Adrenal gland (tissue), 12 donors: ENCODE results near the gene IMP4. TPM values are rescaled to one million over a fixed set of nuclear protein-coding genes. Genes with fewer than 3 reads are reported as not detected.
A peak's percentile ranks its signal among the peaks of the same experiment; 100 is the strongest.

Source experiments
- DNase-seq, 7 donors: peaks; one replicate each; pipeline ENCODE4 v3.0.0-alpha.2; 2019 to 2020
- H3K27ac ChIP-seq, 5 donors: fragments of 200-600 bp; sonication (generic) in 4 of 5; 1 replicate in 3 of 5; 2 replicates in 2 of 5; pipeline versions ENCODE4 v1.5.1 to v1.8.0; 2016 to 2020; ENCODE audit warnings: mild to moderate bottlenecking in 1 of 5
- H3K27me3 ChIP-seq: fragments of 200-600 bp; 2 replicates; pipeline ENCODE4 v1.8.0; 2021
- H3K36me3 ChIP-seq, 2 donors: fragments of 200-600 bp; replicated peaks in 1 of 2; 1 replicate in 1 of 2; 2 replicates in 1 of 2; pipeline versions ENCODE4 v1.5.1 to v1.8.0; 2018 to 2022
- H3K4me1 ChIP-seq, 2 donors: fragments of 200-600 bp; replicated peaks in 1 of 2; 1 replicate in 1 of 2; 2 replicates in 1 of 2; pipeline versions ENCODE4 v1.5.1 to v1.8.0; 2018 to 2021
- H3K4me3 ChIP-seq, 4 donors: fragments of 200-600 bp; sonication (generic) in 3 of 4; one replicate each; pipeline ENCODE4 v1.5.1; 2016 to 2018
- H3K9me3 ChIP-seq, 3 donors: fragments of 200-600 bp; sonication (generic) in 1 of 3; replicated peaks in 1 of 3; 1 replicate in 2 of 3; 2 replicates in 1 of 3; pipeline versions ENCODE4 v1.5.1 to v1.8.0; 2016 to 2021
- CTCF ChIP-seq, 6 experiments: fragments of 450-650 bp in 4 of 6; fragments of 200-600 bp in 2 of 6; sonication (generic) in 1 of 6; IDR thresholded peaks; 1 replicate in 5 of 6; 2 replicates in 1 of 6; pipeline versions ENCODE4 v1.5.1 to v1.8.0; 2016 to 2021; ENCODE audit warnings: antibody characterized with exemption in 6 of 6, mild to moderate bottlenecking in 2 of 6, moderate library complexity in 1 of 6
- POLR2A ChIP-seq, 2 donors: fragments of 450-650 bp; IDR thresholded peaks; one replicate each; pipeline ENCODE4 v1.6.1; 2017; ENCODE audit warnings: antibody characterized with exemption in 2 of 2, mild to moderate bottlenecking in 2 of 2, moderate library complexity in 1 of 2
- WGBS, 4 donors: extraction: QIAGEN DNeasy Blood & Tissue Kit in 2 of 4; methylation state at CpG; one replicate each; pipeline versions ENCODE4 v1.1.5 to v1.1.7; 2013 to 2017; 5-methylcytosine and 5-hydroxymethylcytosine counted together
- intact Hi-C, 2 donors: fragments of 100-400 bp; cut with DNase I; formaldehyde crosslinking; loops; one replicate each; pipeline versions ENCODE4 v1.14.1 to v1.15.0; 2022 to 2023
- polyA plus RNA-seq, 3 donors: library from polyadenylated mRNA; stranded (reverse); fragments of 200-250 nt in 2 of 3; fragments of 350-450 nt in 1 of 3; fragmentation: Illumina TruSeq in 1 of 3; extraction: RNeasy Lipid Tissue Mini Kit (QIAGEN cat#74804) in 1 of 3; gene quantifications; one replicate each; pipeline ENCODE4 v1.2.3, GENCODE V29; 2013 to 2014
- total RNA-seq, 9 donors: library from RNA; depleted of rRNA in 4 of 9; stranded (reverse); fragments of >200 nt in 4 of 9; fragments of 120-200 nt in 1 of 9; fragmentation: NEBNext Ultra II Directional in 1 of 9; extraction: Animal tissue kit (Norgen Biotek cat#: 25700) in 1 of 9; gene quantifications; one replicate each; pipeline versions ENCODE4 v1.1.0 to v1.2.4, GENCODE V29; 2013 to 2023
- donor health status: healthy with polysubstance abuse.
- donor health status: Bipolar disorder and iron deficiency.
- donor health status: DM: yes; HTN: yes; CAD: no.
- donor health status: DM: no; HTN: no; CAD: no.
- donor health status: DM: no; HTN: no; CAD: no.
- donor health status: DM: yes; HTN: yes; CAD: no.

IMP4 gene
- total and polyA plus RNA-seq, 12 donors, result 55.8 to 141 (median 85.9) TPM

GRCh38 chr2:130389783-130390182 is 47.1 kb downstream of the IMP4 start:
- TF ChIP-seq POLR2A (IDR thresholded peaks at IDR 0.05) (no peak), CTCF (IDR thresholded peaks at IDR 0.05) (no peak)
- intact Hi-C loops, result no loop called here
- 80 to 98% (median 91%) methylated on average over 2 to 3 of the region's 3 CpGs for WGBS, 4 donors

GRCh38 chr2:130390460-130391057 is 47.9 kb downstream of the IMP4 start:
- no peaks in the 10 kb centered on the region for H3K27me3 ChIP-seq
- TF ChIP-seq CTCF (IDR thresholded peaks at IDR 0.05), result no peak
- TF ChIP-seq POLR2A (IDR thresholded peaks at IDR 0.05), result no peak
- H3K27ac ChIP-seq, result peak overlapping the region; percentile 80 to 92 (median 88)
- H3K4me3 ChIP-seq, result peak overlapping the region in 3 of 4 donors; percentile 20 to 73 (median 67)
- H3K36me3 ChIP-seq, result no peaks in the 10 kb centered on the region
- peaks cover 0 to 16% of the 10 kb centered on the region in 2 donors for H3K4me1 ChIP-seq
- intact Hi-C loops, result no loop called here
- peak in 4 of 7 donors; percentile 33 to 57 (median 44) for DNase-seq
- no peaks in the 10 kb centered on the region for H3K9me3 ChIP-seq
- 37 to 64% (median 41%) methylated on average over 8 to 16 of the region's 16 CpGs for WGBS, 4 donors

More at GRCh38 chr2:130389783-130390182, 47.1 kb downstream of the IMP4 start:
- no peak for DNase-seq
- H3K27ac ChIP-seq, result peak overlapping the region in 2 of 5 donors; percentile 88 to 89
- no peaks in the 10 kb centered on the region for H3K9me3 ChIP-seq
- peaks cover 0 to 16% of the 10 kb centered on the region in 2 donors for H3K4me1 ChIP-seq
- H3K4me3 ChIP-seq, result no peak overlapping the region
- no peaks in the 10 kb centered on the region for H3K36me3 ChIP-seq
- no peaks in the 10 kb centered on the region for H3K27me3 ChIP-seq

- Histone ChIP-seq H3K27me3 (no peaks in the 10 kb centered on the region), H3K36me3 (no peaks in the 10 kb centered on the region), H3K4me3 (peak overlapping the region; percentile 20 to 73 (median 65)), H3K4me1 (peaks cover 0 to 16% of the 10 kb centered on the region in 2 donors), H3K9me3 (no peaks in the 10 kb centered on the region), H3K27ac (peak overlapping the region; percentile 80 to 92 (median 88))
- 1 to 2% (median 2%) methylated on average over 43 to 59 of the region's 59 CpGs for WGBS, 4 donors
- intact Hi-C loops, result no loop called here
- peak in 1 of 2 donors; percentile 72 for TF ChIP-seq POLR2A (IDR thresholded peaks at IDR 0.05)
- no peak for TF ChIP-seq CTCF (IDR thresholded peaks at IDR 0.05)
- peak; percentile 73 to 88 (median 82) for DNase-seq
Measured at GRCh38 chr2:130391058-130391871, 48.6 kb downstream of the IMP4 start.

- Histone ChIP-seq H3K4me1 (peaks cover 0 to 16% of the 10 kb centered on the region in 2 donors), H3K36me3 (no peaks in the 10 kb centered on the region), H3K4me3 (peak overlapping the region in 3 of 4 donors; percentile 63 to 73 (median 67)), H3K27ac (peak overlapping the region; percentile 80 to 92 (median 88)), H3K9me3 (no peaks in the 10 kb centered on the region), H3K27me3 (no peaks in the 10 kb centered on the region)
- intact Hi-C loops, result no loop called here
- DNase-seq, result peak in 2 of 7 donors; percentile 47 to 48
- TF ChIP-seq CTCF (IDR thresholded peaks at IDR 0.05) (no peak), POLR2A (IDR thresholded peaks at IDR 0.05) (no peak)
- 20 to 24% (median 22%) methylated on average over 17 of the region's 17 CpGs for WGBS, 4 donors
Measured at GRCh38 chr2:130391872-130392670, 49.4 kb downstream of the IMP4 start.
